ENCODE measurements around the gene ME1.

The ME1 gene

GRCh38 chr6:83192871-83193746 is 237.7 kb downstream of the ME1 start, which contains the start of the genes PGM3 and RWDD2A:
TSS of gene PGM3 (minus strand) at chr6:83193265. CDS start at chr6:83191012, 2,253 bp downstream.
TSS of gene RWDD2A (plus strand) at chr6:83193357. CDS start at chr6:83194452, 1,095 bp downstream.
- peak; percentile 94 for DNase-seq (ENCODE audit: low read depth, low spot score)

- no peak for DNase-seq (ENCODE audit: low read depth, low spot score)
Measured at GRCh38 chr6:83192456-83192855, 238.4 kb downstream of the ME1 start.

DNA sequence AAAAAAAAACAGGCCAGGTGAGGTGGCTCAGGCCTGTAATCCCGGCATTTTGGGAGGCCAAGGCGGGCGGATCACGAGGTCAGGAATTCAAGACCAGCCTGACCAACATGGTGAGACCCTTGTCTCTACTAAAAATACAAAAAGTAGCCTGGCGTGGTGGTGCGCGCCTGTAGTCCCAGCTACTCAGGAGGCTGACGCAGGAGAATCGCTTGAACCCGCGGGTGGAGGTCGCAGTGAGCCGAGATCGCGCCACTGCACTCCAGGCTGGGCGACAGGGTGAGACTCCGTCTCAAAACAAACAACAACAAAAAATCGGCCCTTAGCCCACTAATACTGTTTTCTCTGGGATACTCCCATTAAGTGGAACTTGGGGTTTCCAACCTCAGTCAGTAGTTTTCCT is 238.9 kb downstream of the ME1 start:
- peak; percentile 14 for DNase-seq (ENCODE audit: low read depth, low spot score)

DNA sequence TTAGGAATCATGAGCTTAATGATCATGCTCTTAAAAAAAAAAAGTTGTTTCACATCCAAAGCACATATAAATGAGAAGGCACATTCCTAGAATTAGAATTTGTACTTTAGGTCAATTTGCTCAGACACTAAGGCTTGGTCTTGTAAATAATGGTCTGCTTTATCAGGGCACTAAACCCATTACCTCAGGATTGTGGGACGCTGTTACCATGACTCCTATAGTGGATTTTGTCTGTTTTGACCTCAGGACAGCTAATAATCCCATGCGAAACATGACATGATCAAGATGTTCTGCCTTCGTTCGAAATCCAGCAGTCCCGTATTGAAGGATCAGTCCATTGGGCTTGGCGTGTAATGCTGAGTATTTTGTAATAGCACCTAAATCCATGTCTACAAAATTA is 240.2 kb downstream of the ME1 start:
- DNase-seq (ENCODE audit: low read depth, low spot score): no peak

DNA sequence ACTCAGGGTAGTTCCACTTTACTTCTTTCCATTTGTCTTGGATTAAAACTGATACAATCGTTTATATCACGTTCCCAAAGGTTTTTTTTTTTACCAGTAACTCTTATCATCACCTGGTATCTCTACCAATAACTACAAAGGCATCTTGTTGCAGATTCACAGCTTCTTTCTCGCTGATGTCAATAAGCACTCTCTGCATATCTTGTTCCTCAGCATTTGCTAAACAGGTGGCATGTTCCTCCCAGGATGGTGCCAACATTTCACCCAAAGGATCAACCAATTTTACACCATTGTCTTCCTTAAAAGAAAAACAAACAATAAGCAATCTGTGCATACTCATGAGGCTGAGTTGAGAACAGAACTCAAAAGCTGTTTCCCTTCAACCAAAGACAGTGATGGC is 242.3 kb downstream of the ME1 start:
- no peak for DNase-seq (ENCODE audit: low read depth, low spot score)

DNA sequence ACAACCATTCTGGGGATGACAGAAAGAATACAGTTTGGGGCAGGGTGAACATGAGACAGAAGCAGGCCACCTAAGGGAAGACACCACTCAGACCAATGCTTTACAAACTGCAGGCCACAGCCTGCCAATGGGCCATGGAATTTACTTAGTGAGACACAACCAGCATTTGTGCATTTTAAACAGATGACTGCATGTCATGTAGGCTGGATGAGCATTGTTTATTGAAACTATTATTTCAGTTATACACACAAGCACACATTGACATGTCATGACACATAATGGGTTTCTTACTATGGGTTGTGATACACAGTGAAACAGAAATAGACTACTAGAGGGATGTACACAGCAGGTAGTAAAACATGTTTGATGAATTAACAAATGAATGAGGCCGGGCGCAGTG is 245.8 kb downstream of the ME1 start:
- DNase-seq (ENCODE audit: low read depth, low spot score): no peak

- DNase-seq (ENCODE audit: low read depth, low spot score): peak; percentile 53
Measured at GRCh38 chr6:83183082-83183828, 247.6 kb downstream of the ME1 start.

GRCh38 chr6:83182114-83182513 is 248.7 kb downstream of the ME1 start:
- DNase-seq (ENCODE audit: low read depth, low spot score): no peak

DNA sequence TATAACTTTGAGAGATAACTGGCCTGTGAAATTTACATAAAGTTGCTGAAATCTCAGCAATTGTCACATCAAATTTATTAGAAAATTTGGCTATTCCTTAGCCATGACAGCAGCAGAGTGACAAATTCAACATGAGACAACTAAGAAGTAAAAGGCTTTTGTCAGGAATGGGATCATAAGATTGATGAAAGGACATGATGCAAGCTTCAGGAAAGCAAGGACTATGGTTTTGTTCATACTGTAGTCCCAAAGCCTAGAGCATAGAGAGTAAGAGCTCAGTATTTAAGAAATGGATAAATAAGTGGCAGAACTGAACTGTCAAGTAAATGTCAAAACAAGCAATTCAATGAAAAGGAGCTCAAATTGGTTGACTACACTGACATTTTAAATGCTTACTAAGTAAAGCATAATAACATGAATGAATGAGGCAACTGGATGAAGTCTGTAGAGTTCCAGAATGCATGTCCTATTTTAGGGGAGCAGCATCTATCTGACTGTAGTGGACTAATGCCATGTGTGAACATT is 250.4 kb downstream of the ME1 start:
- no peak for DNase-seq (ENCODE audit: low read depth, low spot score)

DNA sequence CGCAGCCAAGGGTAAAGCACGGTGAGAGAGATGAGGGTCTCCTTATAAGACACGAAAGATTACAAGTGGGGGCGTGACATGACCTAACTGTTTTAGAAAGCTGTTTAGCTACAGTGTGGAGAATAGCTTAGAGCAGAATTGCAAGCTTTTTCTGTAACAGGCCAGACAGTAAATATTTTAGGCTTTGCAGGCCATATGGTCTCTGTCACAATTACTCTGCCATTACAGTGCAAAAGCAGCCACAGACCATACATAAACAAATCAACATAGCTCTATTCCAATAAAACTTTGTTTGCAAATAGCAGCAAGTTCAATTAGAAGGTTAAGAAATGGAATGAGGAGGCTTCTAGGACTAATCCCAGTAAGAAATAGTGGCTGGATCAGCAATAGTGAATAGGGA is 254.6 kb downstream of the ME1 start:
- no peak for DNase-seq (ENCODE audit: low read depth, low spot score)

- DNase-seq (ENCODE audit: low read depth, low spot score): no peak
Measured at GRCh38 chr6:83169511-83169910, 261.3 kb downstream of the ME1 start.

DNA sequence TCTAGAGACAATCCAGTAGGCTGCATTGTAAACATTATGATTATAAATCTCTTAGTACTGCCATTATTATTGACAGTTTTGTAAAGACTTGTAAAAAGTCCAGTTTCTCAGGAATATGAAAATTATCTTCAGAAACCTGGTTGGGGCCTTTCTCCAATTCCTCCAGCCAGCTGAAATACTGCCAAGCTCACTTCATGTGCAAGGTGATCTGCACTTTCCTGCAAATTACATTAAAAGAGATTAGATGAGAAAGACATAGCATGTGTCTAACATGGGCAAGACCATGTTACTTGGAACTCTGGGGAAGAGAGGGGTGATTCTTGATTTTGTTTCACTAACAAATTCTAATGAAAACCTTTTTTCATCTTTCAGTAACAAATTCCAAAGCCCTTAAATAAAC is 261.7 kb downstream of the ME1 start:
- no peak for DNase-seq (ENCODE audit: low read depth, low spot score)

DNA sequence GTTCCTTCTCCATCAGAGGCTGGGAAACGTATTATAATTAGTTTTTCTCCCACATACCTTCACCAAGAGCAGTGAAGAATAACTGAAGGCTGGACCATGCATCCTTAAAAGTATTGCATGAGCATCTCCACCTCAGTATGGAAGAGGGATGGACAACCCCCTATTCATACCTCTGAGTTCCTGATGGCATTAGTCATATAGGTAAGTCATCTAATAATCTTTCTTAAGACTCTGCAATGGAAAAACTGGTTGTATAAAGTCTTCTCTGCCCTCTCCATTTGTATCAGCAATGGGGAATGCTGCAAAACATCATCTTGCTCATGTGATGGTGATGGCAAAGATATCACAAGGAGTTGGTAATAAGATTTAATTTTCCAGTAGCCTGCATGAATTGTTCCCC is 262.3 kb downstream of the ME1 start:
- DNase-seq (ENCODE audit: low read depth, low spot score): no peak

GRCh38 chr6:83167726-83168278 is 263.0 kb downstream of the ME1 start:
- DNase-seq (ENCODE audit: low read depth, low spot score): no peak
